H9 (cell line): ENCODE data around the gene PAQR4. TPM values are rescaled to one million over a fixed set of nuclear protein-coding genes. Genes with fewer than 3 reads are reported as not detected.

ENCODE experiments used
- DNase-seq: peaks from one replicate; pipeline ENCODE4 v3.0.0-alpha.2; 2017
- H2AFZ ChIP-seq: one replicate; pipeline ENCODE4 v1.6.1; 2013; ENCODE audit warnings: mild to moderate bottlenecking, low read length, control low read depth, moderate library complexity
- H2AK5ac ChIP-seq: 2 replicates; pipeline ENCODE4 v1.6.1; 2013; ENCODE audit warnings: low read length, control low read depth, mixed read lengths; ENCODE audit not compliant: insufficient read length
- H2BK120ac ChIP-seq: one replicate; pipeline ENCODE4 v1.6.1; 2013; ENCODE audit warnings: low read depth, mild to moderate bottlenecking, low read length, control low read depth, inconsistent platforms; ENCODE audit not compliant: poor library complexity, severe bottlenecking
- H2BK12ac ChIP-seq: 2 replicates; pipeline ENCODE4 v1.6.1; 2013; ENCODE audit warnings: low read length, control low read depth, mixed read lengths, low read depth; ENCODE audit not compliant: insufficient read length
- H2BK15ac ChIP-seq: 2 replicates; pipeline ENCODE4 v1.6.1; 2013; ENCODE audit warnings: low read depth, low read length, control low read depth
- H2BK20ac ChIP-seq: one replicate; pipeline ENCODE4 v1.6.1; 2013; ENCODE audit warnings: low read depth, mild to moderate bottlenecking, low read length, control low read depth, inconsistent platforms; ENCODE audit not compliant: poor library complexity, severe bottlenecking
- H2BK5ac ChIP-seq: 2 replicates; pipeline ENCODE4 v1.6.1; 2013; ENCODE audit warnings: low read length, control low read depth, mixed read lengths; ENCODE audit not compliant: insufficient read length
- H3K14ac ChIP-seq: 2 replicates; pipeline ENCODE4 v1.6.1; 2013; ENCODE audit warnings: low read length, control low read depth; ENCODE audit not compliant: insufficient read depth
- H3K18ac ChIP-seq: 2 replicates; pipeline ENCODE4 v1.6.1; 2013; ENCODE audit warnings: low read depth, mild to moderate bottlenecking, mixed read lengths, low read length, control low read depth; ENCODE audit not compliant: insufficient read length
- H3K23ac ChIP-seq: 2 replicates; pipeline ENCODE4 v1.6.1; 2013; ENCODE audit warnings: low read length, control low read depth, mixed read lengths, low read depth; ENCODE audit not compliant: insufficient read length
- H3K23me2 ChIP-seq: 2 replicates; pipeline ENCODE4 v1.6.1; 2013; ENCODE audit warnings: low read depth, mild to moderate bottlenecking, mixed read lengths, low read length, control low read depth; ENCODE audit not compliant: insufficient read length, poor library complexity, severe bottlenecking
- H3K27ac ChIP-seq: 2 replicates; pipeline ENCODE4 v1.5.1; 2013; ENCODE audit warnings: low read length, control low read depth, mixed read lengths, low read depth; ENCODE audit not compliant: insufficient read length
- H3K27me3 ChIP-seq: 2 replicates; pipeline ENCODE4 v1.6.1; 2013; ENCODE audit warnings: low read length, control low read depth, inconsistent platforms; ENCODE audit not compliant: insufficient read depth
- H3K4ac ChIP-seq: 2 replicates; pipeline ENCODE4 v1.6.1; 2013; ENCODE audit warnings: low read depth, mild to moderate bottlenecking, control low read depth, inconsistent platforms, low read length, moderate library complexity
- H3K4me1 ChIP-seq: 2 replicates; pipeline ENCODE4 v1.6.1; 2013; ENCODE audit warnings: low read length, control low read depth, inconsistent platforms; ENCODE audit not compliant: insufficient read depth
- H3K4me2 ChIP-seq: 2 replicates; pipeline ENCODE4 v1.6.1; 2013; ENCODE audit warnings: low read length, control low read depth, mixed read lengths; ENCODE audit not compliant: insufficient read length, insufficient read depth
- H3K56ac ChIP-seq: 2 replicates; pipeline ENCODE4 v1.6.1; 2013; ENCODE audit warnings: low read depth, mild to moderate bottlenecking, mixed read lengths, low read length, control low read depth; ENCODE audit not compliant: insufficient read length
- H3K79me1 ChIP-seq: 2 replicates; pipeline ENCODE4 v1.6.1; 2013; ENCODE audit warnings: low read depth, mild to moderate bottlenecking, moderate library complexity, low read length, control low read depth, inconsistent platforms; ENCODE audit not compliant: insufficient read depth, poor library complexity, severe bottlenecking
- H3K79me2 ChIP-seq: 2 replicates; pipeline ENCODE4 v1.6.1; 2013; ENCODE audit warnings: low read length, control low read depth, inconsistent platforms; ENCODE audit not compliant: insufficient read depth
- H3K9ac ChIP-seq: 2 replicates; pipeline ENCODE4 v1.6.1; 2013; ENCODE audit warnings: low read length, control low read depth, mixed read lengths; ENCODE audit not compliant: insufficient read length; ENCODE audit errors: extremely low read depth
- H3K9me3 ChIP-seq: one replicate; pipeline ENCODE4 v1.6.1; 2013; ENCODE audit warnings: low read depth, low read length, inconsistent platforms; ENCODE audit not compliant: control insufficient read depth
- H3T11ph ChIP-seq: one replicate; pipeline ENCODE4 v1.6.1; 2013; ENCODE audit warnings: mild to moderate bottlenecking, low read length, control low read depth, inconsistent platforms
- H4K20me1 ChIP-seq: one replicate; pipeline ENCODE4 v1.6.1; 2013; ENCODE audit not compliant: control insufficient read depth, insufficient read length, insufficient read depth
- H4K5ac ChIP-seq: 2 replicates; pipeline ENCODE4 v1.6.1; 2013; ENCODE audit warnings: low read depth, mild to moderate bottlenecking, mixed read lengths, low read length, control low read depth; ENCODE audit not compliant: insufficient read length
- H4K8ac ChIP-seq: replicated peaks from 2 replicates; pipeline ENCODE4 v1.6.1; 2013; ENCODE audit warnings: low read length, control low read depth, mixed read lengths, low read depth; ENCODE audit not compliant: insufficient read length
- H4K91ac ChIP-seq: 2 replicates; pipeline ENCODE4 v1.6.1; 2013; ENCODE audit warnings: low read depth, mild to moderate bottlenecking, moderate library complexity, mixed read lengths, low read length, control low read depth; ENCODE audit not compliant: insufficient read length
- H3K27ac Mint-ChIP-seq, 3 experiments: 2 replicates in 2 of 3; 3 replicates in 1 of 3; pipeline ENCODE4 v1.8.0; 2020 to 2021; ENCODE audit warnings: mixed read lengths in 3 of 3, mild to moderate bottlenecking in 1 of 3, moderate library complexity in 1 of 3
- H3K27me3 Mint-ChIP-seq: 2 replicates; pipeline ENCODE4 v1.8.0; 2021; ENCODE audit warnings: low read depth, mild to moderate bottlenecking, moderate library complexity, mixed read lengths
- H3K36me3 Mint-ChIP-seq, 3 experiments: 2 replicates in 2 of 3; 3 replicates in 1 of 3; pipeline ENCODE4 v1.8.0; 2020 to 2021; ENCODE audit warnings: low read depth in 3 of 3, mixed read lengths in 3 of 3; ENCODE audit not compliant: insufficient read depth in 1 of 3
- H3K4me1 Mint-ChIP-seq, 2 experiments: 2 replicates each; pipeline ENCODE4 v1.8.0; 2020; ENCODE audit warnings: mixed read lengths in 2 of 2
- H3K4me3 Mint-ChIP-seq, 2 experiments: 2 replicates in 1 of 2; 3 replicates in 1 of 2; pipeline ENCODE4 v1.8.0; 2020 to 2021; ENCODE audit warnings: mild to moderate bottlenecking in 2 of 2, mixed read lengths in 2 of 2, moderate library complexity in 1 of 2
- H3K9me3 Mint-ChIP-seq, 2 experiments: 2 replicates in 1 of 2; 3 replicates in 1 of 2; pipeline ENCODE4 v1.8.0; 2020; ENCODE audit warnings: mild to moderate bottlenecking in 2 of 2, mixed read lengths in 2 of 2, moderate library complexity in 1 of 2
- WGBS: extraction: QIAGEN DNeasy Blood & Tissue Kit; methylation state at CpG from one replicate; pipeline ENCODE4 v1.1.7; 2013; ENCODE audit warnings: missing lambda C conversion rate, low lambda C conversion rate, mixed read lengths; ENCODE audit not compliant: insufficient read length; ENCODE audit errors: extremely low coverage; 5-methylcytosine and 5-hydroxymethylcytosine counted together
- total RNA-seq: library from RNA; stranded (reverse); gene quantifications from 2 replicates; pipeline ENCODE4 v1.2.1, GENCODE V29; 2021
- TF ChIP-seq, protein P1 (sequence below): fragments of 200-600 bp; sonication (generic); conservative IDR thresholded peaks from 3 replicates; pipeline ENCODE4 v1.8.0; 2021; ENCODE audit warnings: antibody characterized with exemption, mild to moderate bottlenecking

The PAQR4 gene
- total RNA-seq, 1 experiment from 2014 or later, result 32.1 TPM

DNA sequence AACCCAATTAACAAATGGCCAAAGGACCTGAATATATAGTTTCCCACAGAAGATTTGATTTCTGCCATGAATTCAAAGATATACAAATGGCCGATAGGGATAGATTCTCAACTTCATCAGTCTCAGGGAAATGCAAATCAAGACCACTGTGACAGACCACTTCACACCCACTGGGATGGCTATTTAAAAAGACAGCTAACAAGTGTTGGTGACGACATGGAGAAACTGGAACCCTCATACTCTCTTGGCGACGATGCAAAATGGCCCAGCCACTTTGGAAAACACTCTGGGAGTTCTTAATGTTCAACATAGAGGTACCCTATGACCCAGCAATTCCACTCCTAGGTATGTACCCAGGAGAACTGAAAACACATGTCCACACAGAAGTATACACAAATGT, 22.5 kb upstream of the PAQR4 start:
- Histone ChIP-seq H3K14ac (no peak overlapping the region), H2BK5ac (no peak overlapping the region), H2BK20ac (no peak overlapping the region), H3K4ac (no peak overlapping the region), H3K4me2 (no peak overlapping the region), H3K79me2 (no peaks in the 10 kb centered on the region), H3K23me2 (no peaks in the 10 kb centered on the region), H3K9me3 (no peaks in the 10 kb centered on the region), H2BK12ac (no peak overlapping the region), H3T11ph (no peak overlapping the region), H3K4me1 (no peaks in the 10 kb centered on the region), H2BK120ac (no peak overlapping the region), H3K23ac (no peak overlapping the region), H4K5ac (no peak overlapping the region), H3K9ac (no peak overlapping the region), H2AFZ (no peak overlapping the region), H3K79me1 (no peaks in the 10 kb centered on the region), H2BK15ac (no peak overlapping the region), H4K91ac (no peak overlapping the region), H2AK5ac (no peak overlapping the region), H3K18ac (no peak overlapping the region), H4K8ac (no peak overlapping the region), H3K27me3 (no peaks in the 10 kb centered on the region), H4K20me1 (no peaks in the 10 kb centered on the region), H3K56ac (no peak overlapping the region), H3K27ac (no peak overlapping the region)
- no CpG with 5 or more reads among the region's 4 CpGs for WGBS
- Mint-ChIP-seq H3K27me3 (no peaks in the 10 kb centered on the region; the same call in 1 of the 2 replicates), H3K36me3 (peaks cover 7 to 21% (median 9%) of the 10 kb centered on the region in 3 experiments; a peak in 6 of 7 replicates), H3K4me1 (no peaks in the 10 kb centered on the region), H3K9me3 (no peaks in the 10 kb centered on the region; a peak in 1 of 5 replicates), H3K27ac (no peak overlapping the region), H3K4me3 (no peak overlapping the region)
- DNase-seq, result no peak
- TF ChIP-seq, protein P1, sequence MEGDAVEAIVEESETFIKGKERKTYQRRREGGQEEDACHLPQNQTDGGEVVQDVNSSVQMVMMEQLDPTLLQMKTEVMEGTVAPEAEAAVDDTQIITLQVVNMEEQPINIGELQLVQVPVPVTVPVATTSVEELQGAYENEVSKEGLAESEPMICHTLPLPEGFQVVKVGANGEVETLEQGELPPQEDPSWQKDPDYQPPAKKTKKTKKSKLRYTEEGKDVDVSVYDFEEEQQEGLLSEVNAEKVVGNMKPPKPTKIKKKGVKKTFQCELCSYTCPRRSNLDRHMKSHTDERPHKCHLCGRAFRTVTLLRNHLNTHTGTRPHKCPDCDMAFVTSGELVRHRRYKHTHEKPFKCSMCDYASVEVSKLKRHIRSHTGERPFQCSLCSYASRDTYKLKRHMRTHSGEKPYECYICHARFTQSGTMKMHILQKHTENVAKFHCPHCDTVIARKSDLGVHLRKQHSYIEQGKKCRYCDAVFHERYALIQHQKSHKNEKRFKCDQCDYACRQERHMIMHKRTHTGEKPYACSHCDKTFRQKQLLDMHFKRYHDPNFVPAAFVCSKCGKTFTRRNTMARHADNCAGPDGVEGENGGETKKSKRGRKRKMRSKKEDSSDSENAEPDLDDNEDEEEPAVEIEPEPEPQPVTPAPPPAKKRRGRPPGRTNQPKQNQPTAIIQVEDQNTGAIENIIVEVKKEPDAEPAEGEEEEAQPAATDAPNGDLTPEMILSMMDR, result no peak
